WI38 (cell line): ENCODE measurements around the gene TMOD2.

Experiments
- H3K4me3 ChIP-seq: 2 replicates; pipeline ENCODE4 v1.5.1; 2011; ENCODE audit warnings: low read depth, mild to moderate bottlenecking, control low read depth, low read length
- TF ChIP-seq, protein P1 (sequence below): IDR thresholded peaks from 2 replicates; pipeline ENCODE4 v1.5.1; 2012; ENCODE audit warnings: low read depth, mild to moderate bottlenecking, control low read depth, low read length

TMOD2 gene

DNA sequence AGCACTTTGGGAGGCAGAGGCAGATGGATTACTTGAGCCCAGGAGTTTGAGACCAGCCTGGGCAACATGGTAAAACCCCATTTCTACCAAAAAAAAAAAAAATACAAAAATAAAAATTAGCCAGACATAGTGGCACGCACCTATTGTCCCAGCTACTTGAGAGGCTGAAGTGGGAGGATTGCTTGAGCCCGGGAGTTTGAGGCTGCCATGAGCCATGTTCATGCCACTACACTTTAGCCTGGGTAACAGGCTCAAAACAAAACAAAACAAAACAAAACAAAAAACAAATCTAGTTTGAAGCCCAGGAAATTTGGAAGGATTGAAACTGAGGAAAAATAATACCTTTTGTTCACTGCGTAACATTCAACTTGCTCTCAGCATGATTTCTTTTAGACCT is 94.7 kb downstream of the TMOD2 start:
- H3K4me3 ChIP-seq = no peak overlapping the region
- TF ChIP-seq, protein P1, sequence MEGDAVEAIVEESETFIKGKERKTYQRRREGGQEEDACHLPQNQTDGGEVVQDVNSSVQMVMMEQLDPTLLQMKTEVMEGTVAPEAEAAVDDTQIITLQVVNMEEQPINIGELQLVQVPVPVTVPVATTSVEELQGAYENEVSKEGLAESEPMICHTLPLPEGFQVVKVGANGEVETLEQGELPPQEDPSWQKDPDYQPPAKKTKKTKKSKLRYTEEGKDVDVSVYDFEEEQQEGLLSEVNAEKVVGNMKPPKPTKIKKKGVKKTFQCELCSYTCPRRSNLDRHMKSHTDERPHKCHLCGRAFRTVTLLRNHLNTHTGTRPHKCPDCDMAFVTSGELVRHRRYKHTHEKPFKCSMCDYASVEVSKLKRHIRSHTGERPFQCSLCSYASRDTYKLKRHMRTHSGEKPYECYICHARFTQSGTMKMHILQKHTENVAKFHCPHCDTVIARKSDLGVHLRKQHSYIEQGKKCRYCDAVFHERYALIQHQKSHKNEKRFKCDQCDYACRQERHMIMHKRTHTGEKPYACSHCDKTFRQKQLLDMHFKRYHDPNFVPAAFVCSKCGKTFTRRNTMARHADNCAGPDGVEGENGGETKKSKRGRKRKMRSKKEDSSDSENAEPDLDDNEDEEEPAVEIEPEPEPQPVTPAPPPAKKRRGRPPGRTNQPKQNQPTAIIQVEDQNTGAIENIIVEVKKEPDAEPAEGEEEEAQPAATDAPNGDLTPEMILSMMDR = no peak

GRCh38 chr15:51846463-51847230 is 95.2 kb downstream of the TMOD2 start:
- TF ChIP-seq, protein P1 = no peak
- H3K4me3 ChIP-seq = no peak overlapping the region

- no peak overlapping the region for H3K4me3 ChIP-seq
- TF ChIP-seq, protein P1 = no peak
These were observed 97.4 kb downstream of the TMOD2 start for GRCh38 chr15:51848811-51849210.

GRCh38 chr15:51849860-51850259 is 98.5 kb downstream of the TMOD2 start:
- TF ChIP-seq, protein P1 = no peak
- no peak overlapping the region for H3K4me3 ChIP-seq

DNA sequence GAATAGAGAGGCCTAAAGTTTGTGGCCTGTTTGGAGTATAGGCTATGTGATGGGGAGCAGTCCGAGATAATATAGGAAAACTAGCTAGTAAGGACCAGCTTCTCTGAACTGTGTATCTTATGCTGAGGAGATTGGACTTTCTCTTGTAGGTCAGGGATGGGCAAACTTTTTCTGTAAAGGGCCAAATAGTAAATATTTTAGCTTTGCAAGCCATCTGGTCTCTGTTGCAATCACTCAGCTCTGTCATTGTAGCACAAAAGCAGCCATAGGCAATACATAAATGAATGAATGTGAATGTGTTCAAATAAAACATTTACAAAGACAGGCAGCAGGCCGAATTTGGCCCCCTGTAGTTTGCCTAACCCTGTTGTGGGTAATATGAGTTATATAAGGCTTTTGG is 102.6 kb downstream of the TMOD2 start:
- TF ChIP-seq, protein P1 = no peak
- H3K4me3 ChIP-seq = no peak overlapping the region

DNA sequence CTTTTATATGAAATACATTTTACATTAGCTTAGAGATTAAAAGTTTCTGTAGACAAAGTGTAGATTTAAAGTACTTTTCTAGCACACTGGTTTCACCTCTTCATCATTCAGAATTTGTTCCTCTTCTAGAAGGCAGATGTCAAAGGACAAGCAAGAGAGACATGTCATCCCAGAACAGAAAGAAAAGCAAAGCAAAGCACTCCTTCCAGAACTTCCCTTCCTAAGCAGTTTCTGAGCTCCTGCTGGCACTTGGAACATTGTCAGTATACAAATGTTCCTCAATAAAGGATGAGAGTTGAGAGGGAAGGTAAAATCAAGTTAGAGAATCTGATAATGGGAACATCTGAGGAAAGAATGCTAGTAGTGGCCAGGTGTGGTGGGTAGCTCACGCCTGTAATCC is 104.2 kb downstream of the TMOD2 start:
- no peak overlapping the region for H3K4me3 ChIP-seq
- TF ChIP-seq, protein P1 = no peak

DNA sequence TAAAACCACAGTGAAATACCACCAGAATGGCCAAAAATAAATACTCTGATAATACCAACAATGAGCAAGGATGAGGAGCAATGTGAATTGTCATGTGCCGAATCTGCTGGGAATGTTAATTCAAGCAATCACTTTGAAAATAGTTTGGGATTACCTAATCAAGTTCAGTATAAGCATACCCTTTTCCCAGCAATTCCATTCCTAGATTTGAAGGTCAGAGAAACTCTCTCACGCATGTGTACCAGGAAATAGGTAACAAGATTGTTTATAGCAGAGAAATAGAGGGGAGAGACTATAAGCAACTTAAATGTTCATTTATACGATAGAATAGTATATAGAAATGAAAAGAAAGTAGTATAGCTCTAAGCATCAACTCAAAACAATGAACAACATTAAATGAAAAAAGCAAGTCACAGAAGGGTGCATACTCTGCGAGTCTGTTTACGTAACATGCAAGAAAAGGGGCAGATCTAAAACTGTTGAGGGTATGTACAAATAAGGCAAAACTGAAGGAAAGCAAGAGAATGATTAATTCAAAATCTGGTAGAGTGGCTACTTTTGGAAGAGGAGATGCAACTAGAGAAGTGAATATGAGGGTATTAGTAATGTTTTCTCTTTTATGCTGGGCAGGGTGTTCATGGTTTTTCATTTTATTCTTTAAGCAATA is 105.5 kb downstream of the TMOD2 start:
- no peak overlapping the region for H3K4me3 ChIP-seq
- TF ChIP-seq, protein P1 = no peak
